GM19328 (cell line): ENCODE results near the gene HPS1.

Experiments
- ATAC-seq: cut with Tn5 transposase; IDR thresholded peaks from one replicate; pipeline ENCODE4 v1.9.1; 2021; ENCODE audit warnings: mild to moderate bottlenecking, moderate library complexity; ENCODE audit not compliant: unreplicated experiment

Gene HPS1

DNA sequence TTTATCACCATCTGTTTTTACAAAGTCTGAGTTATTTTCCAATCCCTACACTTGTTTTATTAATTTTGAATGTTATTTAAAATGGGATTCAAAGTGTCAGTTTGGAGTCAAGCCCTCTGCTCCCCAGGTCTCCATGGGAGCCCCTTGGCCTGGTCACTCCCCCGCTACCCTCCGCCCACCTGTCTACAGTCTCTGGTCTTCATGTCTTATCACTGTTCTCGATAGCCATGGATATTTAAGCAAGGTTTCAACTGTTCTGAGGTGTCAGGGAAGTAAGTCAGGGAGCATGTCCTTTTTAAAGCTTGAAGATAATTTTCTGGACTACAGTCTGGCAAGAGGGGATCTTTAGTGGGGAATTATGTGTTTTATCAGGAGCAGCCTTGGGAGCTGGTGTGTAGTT is 19.1 kb upstream of the HPS1 start:
- ATAC-seq: no peak

DNA sequence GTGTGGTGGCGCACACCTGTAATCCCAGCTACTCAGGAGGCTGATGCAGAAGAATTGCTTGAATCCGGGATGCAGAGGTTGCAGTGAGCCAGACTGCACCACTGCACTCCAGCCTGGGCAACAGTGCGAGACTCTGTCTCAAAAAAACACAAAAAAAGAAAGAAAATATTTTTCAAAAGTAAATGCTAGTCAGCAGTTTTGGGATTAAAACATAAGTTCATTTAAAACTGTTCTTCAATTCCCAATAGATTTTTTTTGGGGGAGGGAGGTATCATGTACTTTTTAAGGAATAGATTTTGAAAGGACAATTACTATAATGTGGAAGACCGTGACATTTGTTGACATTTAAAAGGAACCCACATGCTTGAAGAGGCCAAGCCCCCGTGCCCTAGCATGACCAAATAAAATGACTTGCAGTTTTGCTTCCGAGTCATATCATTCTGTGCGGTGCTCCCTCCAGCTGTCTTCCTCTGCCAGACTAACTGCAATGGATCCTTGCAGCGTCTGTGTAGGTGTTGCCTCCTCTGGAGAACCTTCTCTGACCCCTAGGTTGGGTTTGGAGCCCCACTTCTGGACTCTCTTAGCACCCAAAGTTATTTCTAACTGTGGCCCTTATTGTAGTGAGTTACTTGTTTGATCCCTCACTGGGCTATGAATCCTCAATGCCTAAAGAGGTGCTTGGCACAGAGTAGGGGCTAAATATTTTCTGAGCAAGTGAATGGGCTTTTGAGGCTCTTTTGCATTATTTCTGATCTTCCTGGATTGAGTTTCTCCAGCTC is 17.4 kb upstream of the HPS1 start:
- no peak for ATAC-seq

DNA sequence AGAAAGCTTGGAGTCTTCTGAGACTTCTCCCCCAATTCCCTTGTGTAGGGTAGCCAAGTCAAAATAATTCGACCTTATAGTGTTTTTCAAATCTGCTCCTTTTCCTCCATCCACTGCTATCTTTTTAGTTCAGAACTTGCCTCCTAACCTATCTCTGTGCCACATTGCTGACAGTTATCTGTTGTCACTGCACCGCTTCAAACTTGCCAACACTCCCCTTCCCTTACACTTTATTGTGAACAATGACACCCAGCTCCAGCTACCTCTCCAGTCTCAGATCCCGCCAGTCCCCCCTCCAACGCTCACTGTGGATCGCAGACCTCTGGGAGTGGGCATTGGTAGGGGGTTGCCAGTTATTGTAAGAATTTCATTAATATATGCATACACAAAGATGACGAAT is 16.3 kb upstream of the HPS1 start:
- no peak for ATAC-seq

DNA sequence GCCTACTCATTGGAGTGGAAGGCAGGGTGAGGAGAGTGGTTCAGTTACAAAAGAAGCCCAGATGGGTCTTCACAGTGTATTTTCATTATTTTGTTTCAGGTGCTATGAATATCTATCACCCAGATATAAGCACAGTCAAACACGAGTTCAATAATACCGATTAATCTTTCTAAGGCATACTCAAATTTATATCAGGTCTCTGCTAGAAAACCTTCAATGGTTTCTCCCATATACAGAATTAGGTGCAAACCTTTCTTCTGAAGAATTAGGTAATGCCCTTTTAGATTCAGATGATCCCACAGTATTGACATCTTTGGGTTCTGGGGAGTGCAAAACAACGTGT is 14.7 kb upstream of the HPS1 start:
- ATAC-seq: no peak

DNA sequence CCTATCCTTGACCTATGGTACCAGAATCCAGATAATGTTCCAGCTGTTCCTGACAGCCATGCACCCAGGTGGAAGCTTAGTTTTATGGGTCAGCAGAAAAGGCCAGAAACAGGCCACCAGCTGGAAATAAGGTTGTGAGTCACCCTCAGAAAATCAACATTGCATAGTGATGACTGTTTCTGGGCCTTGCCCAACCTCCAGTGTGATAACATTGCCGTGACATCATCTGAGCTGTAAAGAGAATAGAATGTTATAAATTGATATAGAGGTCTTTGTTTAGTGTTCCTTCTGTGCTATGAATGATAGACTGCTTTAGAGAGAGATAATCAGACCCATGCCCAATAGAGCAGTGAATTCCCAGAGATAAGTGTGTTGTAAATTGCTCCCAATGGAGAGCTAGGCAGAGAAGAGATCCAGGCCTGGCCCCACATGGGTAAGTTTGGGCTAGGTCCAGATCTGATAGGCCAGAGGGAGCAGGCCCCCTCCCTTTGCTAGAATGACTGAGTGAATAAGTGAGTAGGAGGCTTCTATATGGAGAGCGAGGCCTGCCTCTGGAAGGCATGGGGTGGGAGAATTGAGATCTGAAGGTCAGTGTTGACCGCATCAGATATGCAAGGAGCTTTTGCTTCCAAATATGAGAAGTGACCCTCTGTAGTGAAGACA is 14.2 kb upstream of the HPS1 start:
- ATAC-seq: no peak

DNA sequence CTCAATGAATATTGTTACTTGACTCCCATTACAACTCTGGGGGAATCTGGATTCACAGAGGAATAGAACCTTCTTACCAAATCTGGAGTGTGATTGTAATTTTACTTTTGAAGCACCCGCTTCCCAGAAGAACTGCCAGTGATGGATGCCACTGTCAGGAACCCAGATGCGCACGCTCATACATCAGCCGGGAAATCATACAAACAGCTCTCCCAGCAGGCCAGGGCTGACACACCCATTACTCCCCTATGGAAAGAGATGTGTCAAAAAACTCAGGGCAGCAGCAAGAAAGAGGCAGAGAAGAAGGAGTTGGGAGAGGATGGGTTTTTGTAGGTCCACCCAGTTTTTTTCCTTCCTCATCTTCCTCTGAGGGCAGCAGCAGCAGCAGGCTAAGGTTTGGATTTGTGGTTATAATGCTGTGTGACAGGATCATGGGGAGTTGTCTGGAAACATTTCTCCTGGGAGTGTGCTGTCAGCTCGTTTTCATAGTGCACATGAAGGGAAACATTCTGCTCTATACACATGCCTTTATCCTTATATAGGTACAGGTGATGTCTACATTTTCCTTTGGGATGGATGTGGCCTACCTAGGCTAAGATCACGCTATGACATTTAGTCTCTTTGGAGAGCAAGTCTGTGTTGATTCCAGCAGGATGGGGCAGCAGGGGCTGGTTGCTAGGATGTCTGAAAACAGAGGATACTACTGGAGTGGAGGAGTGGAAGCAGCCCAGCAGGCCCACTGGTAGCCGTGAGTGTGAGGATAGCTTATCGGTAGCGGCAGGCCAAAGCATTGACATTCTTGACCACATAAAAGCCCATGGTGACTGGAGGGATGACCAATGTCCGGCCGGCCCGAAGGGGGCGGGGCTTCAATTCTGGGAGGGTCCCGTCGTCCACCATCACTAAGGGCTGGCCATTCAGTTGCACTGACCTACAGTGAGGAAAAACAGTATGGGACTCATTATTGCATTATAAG is 12.4 kb upstream of the HPS1 start:
- no peak for ATAC-seq

DNA sequence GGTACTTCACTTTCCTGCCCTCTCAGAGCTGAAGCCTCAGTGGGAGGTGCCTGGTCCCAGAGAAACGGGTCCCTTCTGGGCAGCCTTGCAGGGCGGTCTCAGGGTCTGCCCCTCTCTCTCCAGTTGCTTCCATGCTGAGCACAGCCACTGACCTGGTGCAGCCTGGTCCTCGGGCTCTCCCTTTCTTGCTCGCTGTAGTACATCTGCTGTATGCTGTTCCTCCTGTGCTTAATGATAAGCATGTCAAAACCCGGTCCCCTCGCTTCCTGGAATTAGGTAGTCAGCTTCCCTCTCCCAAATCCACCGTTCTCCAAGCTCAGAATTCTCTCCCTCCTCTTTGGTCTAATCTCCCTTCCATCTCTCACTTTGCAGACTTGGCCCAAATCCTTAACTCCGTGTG is 11.0 kb upstream of the HPS1 start:
- no peak for ATAC-seq

DNA sequence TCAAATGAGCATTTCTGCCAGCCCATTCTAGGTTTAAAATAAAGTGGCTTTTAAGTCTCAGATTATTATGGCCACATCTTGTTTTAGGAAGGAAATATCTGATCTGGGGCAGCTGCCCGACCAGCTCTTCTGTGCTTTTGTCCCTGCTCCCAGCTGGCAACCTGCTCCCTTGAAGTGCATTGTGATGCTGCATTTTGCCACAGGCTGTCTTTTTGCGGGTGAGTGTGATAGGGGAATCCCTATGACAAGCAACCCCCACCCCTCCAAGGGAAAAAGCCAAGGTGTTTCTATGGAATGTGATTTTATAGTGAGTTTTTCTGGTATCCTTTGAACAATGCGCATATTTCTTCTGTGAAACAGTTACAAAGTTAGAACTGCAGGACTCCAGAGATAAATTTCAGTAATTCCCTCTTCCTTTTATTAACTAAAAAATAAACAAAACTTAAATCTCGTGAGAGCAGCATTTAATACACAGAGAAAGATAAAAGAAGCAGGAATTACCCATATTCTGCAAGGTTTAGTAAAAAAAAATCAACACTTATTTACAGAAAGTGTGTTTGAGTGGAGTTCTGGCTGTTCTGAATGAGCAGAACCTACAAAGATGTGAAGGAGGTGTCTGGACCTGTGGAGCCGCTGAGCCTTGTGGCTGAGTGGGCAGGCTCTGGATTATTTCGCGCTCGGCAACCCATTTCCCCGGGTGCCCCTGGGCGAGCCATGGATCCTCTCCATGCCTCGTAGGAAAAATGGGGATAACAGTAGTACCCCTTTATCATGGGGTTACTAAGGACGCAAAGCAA is 10.1 kb upstream of the HPS1 start:
- ATAC-seq: no peak

DNA sequence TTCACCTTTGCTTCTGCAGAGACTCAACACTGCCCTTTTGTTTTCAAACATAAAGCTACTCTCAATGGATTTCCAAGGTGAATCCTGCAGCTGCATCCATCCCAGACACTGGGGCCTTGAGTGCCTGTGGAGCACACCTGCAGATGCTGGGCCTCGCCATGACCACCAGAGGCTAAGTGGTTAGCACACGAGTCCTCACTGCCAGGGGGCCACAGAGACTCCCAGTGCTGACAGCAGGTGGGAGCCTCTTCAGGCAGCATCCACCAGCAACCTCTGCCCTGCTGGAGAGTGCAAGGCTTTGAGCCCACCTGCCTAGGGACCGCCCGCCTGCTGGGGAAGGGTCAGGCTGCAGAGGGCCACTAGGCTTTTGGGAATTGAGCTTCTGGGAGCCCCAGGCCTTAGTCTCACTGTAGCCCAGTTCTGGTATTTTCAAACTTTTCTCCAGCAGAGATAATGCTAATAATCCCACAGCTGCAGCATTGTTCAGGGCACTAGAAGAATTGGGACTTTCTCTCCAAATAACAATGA is 9.4 kb upstream of the HPS1 start:
- ATAC-seq: no peak

DNA sequence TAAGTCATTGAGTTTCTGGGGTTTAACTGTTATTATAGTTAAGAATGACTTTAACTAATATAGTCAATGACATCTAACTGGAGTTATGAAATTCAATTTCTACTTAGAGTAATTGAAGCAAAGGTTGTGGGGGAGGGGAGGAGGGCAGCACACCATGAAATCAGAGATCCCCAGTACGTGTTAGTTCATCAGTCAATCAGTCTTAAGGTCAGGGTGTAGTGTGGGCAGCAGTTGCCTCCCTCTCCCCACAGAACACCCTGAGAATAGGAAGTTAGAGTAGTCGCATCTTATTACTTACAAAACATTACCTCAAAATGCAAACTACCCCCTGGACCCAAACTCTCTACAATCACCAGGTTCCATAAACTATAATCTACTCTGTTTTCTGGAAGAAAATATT is 7.0 kb upstream of the HPS1 start:
- ATAC-seq: no peak

DNA sequence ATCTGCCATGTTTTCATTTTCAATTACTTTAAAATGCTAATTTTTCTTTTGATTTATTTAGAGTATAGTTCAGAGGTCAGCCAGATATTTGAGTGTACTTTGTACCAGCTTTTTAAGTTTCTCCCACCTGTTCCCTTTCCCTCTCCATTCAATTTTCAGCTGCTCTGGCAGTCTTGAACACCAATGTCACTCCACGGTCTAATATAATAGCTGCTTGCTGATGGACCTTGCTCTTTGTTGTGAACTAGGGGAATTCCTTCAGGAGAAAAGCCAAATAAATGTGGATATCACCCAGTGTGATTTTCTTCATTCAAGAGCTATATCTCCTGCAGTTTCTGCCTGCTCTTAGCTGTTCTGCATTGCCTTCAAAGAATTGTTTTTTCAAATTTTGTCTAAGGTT is 3.9 kb upstream of the HPS1 start:
- no peak for ATAC-seq

DNA sequence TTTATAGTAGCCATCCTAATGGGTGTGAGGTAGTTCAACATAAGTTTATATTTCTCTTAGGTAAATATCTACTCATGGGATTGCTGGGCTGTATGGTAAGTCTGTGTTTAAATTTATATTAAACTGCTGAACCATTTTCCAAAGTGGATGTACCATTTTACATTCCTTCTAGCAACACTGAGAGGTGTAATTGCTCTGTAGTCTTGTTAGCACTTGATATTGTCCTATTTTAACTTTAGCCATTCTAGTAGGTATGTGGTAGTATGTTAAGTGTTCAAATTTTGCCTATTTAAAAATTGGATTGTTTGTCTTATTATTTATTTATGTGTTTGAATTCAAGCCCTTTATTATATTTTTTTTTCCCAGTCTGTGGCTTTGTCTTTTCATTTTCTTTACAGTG is 2.6 kb upstream of the HPS1 start:
- no peak for ATAC-seq

DNA sequence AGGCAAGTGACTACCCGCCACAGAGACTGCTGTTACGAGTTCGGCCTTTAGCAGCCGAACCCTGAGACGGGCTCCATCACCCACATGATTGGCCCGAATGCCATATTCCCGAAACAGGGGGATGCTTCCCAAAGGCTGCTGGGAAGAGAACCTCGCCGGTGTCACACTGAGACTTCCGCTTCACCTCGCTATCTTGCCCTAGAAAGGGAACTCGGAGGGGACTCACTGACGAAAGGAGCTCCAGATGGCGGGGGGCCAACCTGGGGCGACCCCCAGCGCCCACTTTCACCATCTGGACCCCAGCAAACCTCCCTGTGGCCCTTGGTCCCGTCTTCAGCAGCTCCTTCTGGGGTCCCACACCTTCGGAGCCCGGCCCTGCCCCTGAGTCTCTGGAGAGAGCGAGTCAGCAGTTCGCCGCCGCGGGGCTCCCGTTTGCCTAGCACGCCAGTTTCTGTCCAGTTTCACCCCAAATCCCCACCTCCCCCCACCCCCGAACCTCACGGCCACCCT is 529 bp downstream of the HPS1 start:
- peak; percentile 30 for ATAC-seq

DNA sequence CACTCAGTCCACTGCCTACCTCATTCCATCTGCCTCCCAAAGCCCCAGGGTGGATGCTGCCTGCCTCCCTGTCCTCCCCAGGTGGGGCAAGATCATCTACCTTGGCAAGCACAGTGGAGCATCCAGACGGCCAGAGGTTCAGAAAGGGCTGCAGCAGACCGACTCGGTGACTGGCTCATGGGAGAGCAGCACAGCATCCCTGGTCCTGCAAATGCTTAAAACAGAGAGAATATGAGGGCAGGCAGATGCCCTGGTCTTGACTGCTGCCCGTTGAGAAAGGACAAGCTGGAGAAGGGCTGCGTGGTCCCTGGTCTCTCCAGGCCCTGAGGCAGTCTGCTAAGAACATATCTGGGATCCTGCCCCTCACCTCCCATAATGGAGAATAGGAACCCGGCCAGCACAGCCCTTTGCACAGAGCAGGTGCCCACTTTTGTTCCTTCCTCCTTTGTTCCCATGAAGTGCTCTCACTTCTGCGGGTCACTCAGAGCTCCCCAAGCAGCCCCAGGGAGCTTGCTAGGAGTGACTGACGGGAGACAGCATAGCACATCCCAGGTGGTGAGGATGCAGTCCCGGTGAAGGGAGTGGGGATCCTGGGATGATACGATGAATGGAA is 1.4 kb downstream of the HPS1 start:
- ATAC-seq: no peak

DNA sequence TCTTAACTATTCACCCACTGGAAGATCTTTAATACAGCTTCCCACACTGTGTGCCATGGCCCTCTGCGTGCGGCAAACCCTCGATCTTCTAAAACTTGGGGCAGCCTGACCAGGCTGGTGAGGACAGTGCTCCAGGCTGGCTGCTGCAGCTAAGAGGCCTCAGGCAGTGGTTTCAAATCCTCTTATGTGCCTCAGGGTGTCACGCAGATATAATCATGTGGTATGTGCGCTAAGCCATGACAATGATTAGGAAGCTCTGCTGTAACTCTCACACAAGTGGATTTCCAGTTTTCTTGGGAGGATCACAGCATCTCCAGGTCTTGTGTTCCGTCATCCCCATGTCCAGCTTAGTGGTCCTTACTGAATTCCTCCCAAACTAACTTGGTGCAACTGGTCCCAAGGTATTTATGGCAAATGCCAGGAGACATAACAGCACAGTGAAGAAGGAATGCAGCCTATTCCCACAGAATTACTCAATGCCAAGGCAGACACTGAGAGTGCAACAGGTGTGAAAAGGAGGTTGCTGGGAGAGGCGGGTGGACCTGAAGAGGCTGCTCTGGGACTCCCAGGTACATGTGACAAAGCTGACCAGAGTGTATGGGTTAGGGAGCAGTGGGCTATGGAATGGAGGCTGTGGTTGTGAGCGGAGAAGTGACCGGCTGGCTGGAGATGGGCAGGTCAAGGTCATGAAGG is 2.3 kb downstream of the HPS1 start:
- no peak for ATAC-seq

DNA sequence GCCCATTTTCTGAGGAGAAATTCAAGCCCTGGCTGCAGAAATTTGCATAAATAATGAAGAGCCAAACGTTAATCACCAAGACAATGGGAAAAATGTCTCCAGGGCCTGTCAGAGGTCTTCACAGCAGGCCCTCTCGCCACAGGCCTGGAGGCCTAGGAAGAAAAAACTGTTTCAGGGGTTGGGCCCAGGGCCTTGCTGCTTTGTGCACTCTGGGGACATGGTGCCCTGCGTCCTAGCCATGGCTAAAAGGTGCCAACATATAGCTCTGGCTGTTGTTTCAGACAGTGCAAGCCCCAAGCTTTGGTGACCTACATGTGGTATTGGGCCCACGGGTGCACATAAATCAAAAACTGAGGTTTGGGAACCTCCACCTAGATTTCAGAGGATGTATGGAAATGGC is 8.0 kb downstream of the HPS1 start:
- ATAC-seq: no peak

DNA sequence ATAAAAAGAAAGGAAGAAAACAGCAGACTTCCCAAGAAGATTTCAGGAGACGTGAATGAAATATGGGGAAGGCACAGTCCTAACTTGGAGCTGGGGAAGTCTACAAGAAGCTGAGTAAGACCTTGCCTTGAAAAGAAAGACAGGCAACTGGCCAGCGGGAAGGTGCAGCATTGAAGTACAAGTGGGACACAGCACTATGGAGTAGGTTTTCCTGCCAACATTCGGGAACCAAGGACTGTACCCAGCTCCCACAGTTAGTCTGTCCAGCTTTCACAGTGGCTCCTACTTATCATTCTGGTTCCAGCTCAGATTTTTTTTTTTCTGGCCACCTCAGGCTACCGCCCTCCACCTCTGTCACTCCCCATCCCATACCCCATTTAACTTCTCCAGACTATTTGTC is 10.0 kb downstream of the HPS1 start:
- no peak for ATAC-seq

DNA sequence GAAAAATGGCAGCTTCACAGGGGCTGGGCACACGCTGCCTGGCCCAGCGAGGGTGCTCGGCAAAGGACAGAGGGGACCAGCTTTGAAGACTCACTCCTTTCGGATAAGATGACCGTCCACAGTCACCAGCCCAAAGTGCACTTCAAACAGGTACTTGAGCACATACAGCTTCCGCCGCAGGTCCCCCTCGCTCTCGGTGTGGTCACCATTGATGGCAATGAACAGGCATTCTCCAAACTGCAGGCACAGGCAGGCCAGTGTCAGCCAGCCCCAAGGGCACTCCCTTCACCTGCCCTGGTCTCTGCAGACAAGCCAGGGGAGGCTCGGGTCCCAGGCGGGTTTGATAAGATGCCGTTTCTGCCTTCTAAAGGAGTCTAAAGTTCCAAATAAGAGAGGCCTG is 11.6 kb downstream of the HPS1 start:
- no peak for ATAC-seq
